Measurements from ENCODE around the gene RPTOR.

DNA sequence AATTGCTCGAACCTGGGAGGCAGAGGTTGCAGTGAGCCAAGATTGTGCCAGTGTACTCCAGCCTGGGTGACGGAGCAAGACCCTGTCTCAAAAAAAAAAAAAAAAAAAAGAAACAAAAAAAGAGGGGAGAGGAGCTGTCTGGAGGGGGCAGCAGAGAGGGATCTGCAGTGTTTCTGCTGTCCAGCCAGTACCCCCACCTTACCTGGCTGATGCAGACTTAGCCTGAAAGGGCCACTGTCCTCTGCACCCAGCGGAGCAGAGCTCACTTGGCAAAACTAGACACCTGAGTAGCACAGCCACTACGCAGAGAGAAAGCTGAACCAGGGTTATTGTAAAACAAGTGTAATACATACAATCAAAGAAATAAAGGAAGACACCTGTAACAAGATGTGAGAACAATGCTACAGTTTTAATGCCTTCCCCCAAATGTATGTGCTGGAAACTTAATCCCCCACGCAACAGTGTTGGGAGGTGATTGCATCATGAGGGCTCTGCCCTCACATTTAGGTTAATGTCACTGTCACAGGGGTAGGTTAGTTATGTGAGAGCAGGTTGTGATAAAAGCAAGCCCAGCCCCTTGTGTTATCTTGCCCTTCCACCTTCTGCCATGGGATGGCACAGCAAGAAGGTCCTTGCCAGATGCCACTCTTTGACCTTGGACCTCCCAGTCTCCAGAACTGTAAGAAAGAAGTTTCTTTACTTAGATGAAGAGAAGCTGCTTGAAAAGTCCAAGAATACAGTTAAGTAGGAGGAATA is 211.2 kb downstream of the RPTOR start:
- TF ChIP-seq GATA3 (IDR thresholded peaks at IDR 0.05; ENCODE audit: low read depth, low read length) = no peak
- no peak for TF ChIP-seq GATA2 (IDR thresholded peaks at IDR 0.05; ENCODE audit: low read depth, low read length)
